ENCODE results near the gene SPG7. TPM values are rescaled to one million over a fixed set of nuclear protein-coding genes. Genes with fewer than 3 reads are reported as not detected.

The SPG7 gene
- total and polyA plus RNA-seq, 9 of the 15 experiments (the other 6 are each of a cell fraction or from before 2014, with no cell fraction given), result 5.8 to 89.1 (median 49.4) TPM

GRCh38 chr16:89560378-89561141, 52.4 kb downstream of the SPG7 start, which contains the start of gene RPL13 (continued):
- TF ChIP-seq, protein P1, sequence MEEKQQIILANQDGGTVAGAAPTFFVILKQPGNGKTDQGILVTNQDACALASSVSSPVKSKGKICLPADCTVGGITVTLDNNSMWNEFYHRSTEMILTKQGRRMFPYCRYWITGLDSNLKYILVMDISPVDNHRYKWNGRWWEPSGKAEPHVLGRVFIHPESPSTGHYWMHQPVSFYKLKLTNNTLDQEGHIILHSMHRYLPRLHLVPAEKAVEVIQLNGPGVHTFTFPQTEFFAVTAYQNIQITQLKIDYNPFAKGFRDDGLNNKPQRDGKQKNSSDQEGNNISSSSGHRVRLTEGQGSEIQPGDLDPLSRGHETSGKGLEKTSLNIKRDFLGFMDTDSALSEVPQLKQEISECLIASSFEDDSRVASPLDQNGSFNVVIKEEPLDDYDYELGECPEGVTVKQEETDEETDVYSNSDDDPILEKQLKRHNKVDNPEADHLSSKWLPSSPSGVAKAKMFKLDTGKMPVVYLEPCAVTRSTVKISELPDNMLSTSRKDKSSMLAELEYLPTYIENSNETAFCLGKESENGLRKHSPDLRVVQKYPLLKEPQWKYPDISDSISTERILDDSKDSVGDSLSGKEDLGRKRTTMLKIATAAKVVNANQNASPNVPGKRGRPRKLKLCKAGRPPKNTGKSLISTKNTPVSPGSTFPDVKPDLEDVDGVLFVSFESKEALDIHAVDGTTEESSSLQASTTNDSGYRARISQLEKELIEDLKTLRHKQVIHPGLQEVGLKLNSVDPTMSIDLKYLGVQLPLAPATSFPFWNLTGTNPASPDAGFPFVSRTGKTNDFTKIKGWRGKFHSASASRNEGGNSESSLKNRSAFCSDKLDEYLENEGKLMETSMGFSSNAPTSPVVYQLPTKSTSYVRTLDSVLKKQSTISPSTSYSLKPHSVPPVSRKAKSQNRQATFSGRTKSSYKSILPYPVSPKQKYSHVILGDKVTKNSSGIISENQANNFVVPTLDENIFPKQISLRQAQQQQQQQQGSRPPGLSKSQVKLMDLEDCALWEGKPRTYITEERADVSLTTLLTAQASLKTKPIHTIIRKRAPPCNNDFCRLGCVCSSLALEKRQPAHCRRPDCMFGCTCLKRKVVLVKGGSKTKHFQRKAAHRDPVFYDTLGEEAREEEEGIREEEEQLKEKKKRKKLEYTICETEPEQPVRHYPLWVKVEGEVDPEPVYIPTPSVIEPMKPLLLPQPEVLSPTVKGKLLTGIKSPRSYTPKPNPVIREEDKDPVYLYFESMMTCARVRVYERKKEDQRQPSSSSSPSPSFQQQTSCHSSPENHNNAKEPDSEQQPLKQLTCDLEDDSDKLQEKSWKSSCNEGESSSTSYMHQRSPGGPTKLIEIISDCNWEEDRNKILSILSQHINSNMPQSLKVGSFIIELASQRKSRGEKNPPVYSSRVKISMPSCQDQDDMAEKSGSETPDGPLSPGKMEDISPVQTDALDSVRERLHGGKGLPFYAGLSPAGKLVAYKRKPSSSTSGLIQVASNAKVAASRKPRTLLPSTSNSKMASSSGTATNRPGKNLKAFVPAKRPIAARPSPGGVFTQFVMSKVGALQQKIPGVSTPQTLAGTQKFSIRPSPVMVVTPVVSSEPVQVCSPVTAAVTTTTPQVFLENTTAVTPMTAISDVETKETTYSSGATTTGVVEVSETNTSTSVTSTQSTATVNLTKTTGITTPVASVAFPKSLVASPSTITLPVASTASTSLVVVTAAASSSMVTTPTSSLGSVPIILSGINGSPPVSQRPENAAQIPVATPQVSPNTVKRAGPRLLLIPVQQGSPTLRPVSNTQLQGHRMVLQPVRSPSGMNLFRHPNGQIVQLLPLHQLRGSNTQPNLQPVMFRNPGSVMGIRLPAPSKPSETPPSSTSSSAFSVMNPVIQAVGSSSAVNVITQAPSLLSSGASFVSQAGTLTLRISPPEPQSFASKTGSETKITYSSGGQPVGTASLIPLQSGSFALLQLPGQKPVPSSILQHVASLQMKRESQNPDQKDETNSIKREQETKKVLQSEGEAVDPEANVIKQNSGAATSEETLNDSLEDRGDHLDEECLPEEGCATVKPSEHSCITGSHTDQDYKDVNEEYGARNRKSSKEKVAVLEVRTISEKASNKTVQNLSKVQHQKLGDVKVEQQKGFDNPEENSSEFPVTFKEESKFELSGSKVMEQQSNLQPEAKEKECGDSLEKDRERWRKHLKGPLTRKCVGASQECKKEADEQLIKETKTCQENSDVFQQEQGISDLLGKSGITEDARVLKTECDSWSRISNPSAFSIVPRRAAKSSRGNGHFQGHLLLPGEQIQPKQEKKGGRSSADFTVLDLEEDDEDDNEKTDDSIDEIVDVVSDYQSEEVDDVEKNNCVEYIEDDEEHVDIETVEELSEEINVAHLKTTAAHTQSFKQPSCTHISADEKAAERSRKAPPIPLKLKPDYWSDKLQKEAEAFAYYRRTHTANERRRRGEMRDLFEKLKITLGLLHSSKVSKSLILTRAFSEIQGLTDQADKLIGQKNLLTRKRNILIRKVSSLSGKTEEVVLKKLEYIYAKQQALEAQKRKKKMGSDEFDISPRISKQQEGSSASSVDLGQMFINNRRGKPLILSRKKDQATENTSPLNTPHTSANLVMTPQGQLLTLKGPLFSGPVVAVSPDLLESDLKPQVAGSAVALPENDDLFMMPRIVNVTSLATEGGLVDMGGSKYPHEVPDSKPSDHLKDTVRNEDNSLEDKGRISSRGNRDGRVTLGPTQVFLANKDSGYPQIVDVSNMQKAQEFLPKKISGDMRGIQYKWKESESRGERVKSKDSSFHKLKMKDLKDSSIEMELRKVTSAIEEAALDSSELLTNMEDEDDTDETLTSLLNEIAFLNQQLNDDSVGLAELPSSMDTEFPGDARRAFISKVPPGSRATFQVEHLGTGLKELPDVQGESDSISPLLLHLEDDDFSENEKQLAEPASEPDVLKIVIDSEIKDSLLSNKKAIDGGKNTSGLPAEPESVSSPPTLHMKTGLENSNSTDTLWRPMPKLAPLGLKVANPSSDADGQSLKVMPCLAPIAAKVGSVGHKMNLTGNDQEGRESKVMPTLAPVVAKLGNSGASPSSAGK (IDR thresholded peaks at IDR 0.05), result peak; percentile 80
- TF ChIP-seq, protein P2, sequence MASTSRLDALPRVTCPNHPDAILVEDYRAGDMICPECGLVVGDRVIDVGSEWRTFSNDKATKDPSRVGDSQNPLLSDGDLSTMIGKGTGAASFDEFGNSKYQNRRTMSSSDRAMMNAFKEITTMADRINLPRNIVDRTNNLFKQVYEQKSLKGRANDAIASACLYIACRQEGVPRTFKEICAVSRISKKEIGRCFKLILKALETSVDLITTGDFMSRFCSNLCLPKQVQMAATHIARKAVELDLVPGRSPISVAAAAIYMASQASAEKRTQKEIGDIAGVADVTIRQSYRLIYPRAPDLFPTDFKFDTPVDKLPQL (IDR thresholded peaks at IDR 0.05; ENCODE audit: extremely low read depth, insufficient read length), result peak; percentile 81
- TF ChIP-seq RAD51 (IDR thresholded peaks at IDR 0.05; ENCODE audit: borderline replicate concordance, low read depth), result no peak
- TF ChIP-seq NFE2L1 (tag; IDR thresholded peaks at IDR 0.05; ENCODE audit: borderline replicate concordance, low read depth), result no peak
- TF ChIP-seq, protein P3, sequence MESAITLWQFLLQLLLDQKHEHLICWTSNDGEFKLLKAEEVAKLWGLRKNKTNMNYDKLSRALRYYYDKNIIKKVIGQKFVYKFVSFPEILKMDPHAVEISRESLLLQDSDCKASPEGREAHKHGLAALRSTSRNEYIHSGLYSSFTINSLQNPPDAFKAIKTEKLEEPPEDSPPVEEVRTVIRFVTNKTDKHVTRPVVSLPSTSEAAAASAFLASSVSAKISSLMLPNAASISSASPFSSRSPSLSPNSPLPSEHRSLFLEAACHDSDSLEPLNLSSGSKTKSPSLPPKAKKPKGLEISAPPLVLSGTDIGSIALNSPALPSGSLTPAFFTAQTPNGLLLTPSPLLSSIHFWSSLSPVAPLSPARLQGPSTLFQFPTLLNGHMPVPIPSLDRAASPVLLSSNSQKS (CRISPR knock-in tag; IDR thresholded peaks at IDR 0.05), result no peak
- TF ChIP-seq RBM34 (IDR thresholded peaks at IDR 0.05; ENCODE audit: borderline replicate concordance, insufficient read depth, low read length), result no peak
- TF ChIP-seq FIP1L1 (IDR thresholded peaks at IDR 0.05; ENCODE audit: low read depth, low read length, poor library complexity, severe bottlenecking), result peak; percentile 95
- 0 out of 4 replicates have a peak, but pooled peaks of 1 of the 2 experiments have one; percentile 10 for TF ChIP-seq CSDE1 (IDR thresholded peaks at IDR 0.05)
- TF ChIP-seq MTA2 (IDR thresholded peaks at IDR 0.05; ENCODE audit: low read depth), result no peak
- TF ChIP-seq SMAD4 (CRISPR knock-in tag; conservative IDR thresholded peaks at IDR 0.05), result peak; percentile 84; the same call in 1 of the 2 replicates
- no peak for TF ChIP-seq ZFP30 (CRISPR knock-in tag; IDR thresholded peaks at IDR 0.05; ENCODE audit: borderline replicate concordance)
- TF ChIP-seq ELK1 (CRISPR knock-in tag; IDR thresholded peaks at IDR 0.05), result no peak
- TF ChIP-seq CBFA2T3 (IDR thresholded peaks at IDR 0.05), result no peak
